ENCODE measurements around the gene RHOT2. TPM values are rescaled to one million over a fixed set of nuclear protein-coding genes. Genes with fewer than 3 reads are reported as not detected.

Gene RHOT2
- total RNA-seq, 1 experiment from 2014 or later, result 210 TPM

DNA sequence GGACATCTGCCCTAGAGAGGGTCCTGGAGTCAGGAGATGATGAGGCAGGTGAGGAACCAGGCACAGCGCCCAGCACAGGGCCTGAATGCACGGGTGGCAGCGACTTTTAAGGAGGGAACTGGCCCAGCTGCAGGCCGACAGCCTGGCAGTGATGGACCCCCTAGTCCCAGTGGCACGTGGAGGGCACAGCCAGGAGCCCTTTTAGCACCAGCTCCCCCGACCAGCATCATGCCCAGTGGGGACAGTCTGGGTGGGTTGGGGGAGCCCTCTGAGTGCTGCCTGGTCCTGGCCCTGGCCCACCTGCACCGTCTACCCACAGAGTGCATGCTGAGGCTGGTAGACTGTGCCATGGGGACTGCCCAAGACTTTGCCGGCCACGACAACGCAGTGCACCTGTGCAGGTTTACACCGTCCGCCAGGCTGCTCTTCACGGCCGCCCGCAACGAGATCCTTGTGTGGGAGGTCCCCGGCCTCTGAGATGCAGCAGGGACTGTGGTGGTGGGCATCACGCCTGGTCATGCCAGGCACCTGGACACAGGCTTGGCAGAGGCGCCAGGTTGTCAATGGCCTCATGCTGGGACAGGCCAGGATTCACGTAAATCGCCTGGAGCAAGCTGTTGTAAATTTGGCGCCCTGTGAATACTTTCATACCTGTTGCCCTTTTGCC, 686 bp upstream of the RHOT2 start:
- H2BK120ac ChIP-seq (ENCODE audit: low read depth, low read length, poor library complexity, severe bottlenecking), result no peak overlapping the region
- no peaks in the 10 kb centered on the region for H3K27me3 Mint-ChIP-seq (ENCODE audit: low read depth)
- H3K4me2 ChIP-seq (ENCODE audit: insufficient read depth, insufficient read length, low read length), result no peak overlapping the region
- H3K27ac Mint-ChIP-seq, result peak overlapping the region in 1 of 3 experiments; percentile 72; a peak in 3 of 7 replicates
- no peak overlapping the region for H3K23ac ChIP-seq (ENCODE audit: insufficient read length, low read depth, low read length)
- no peak overlapping the region for H2AK5ac ChIP-seq (ENCODE audit: insufficient read length, low read length)
- no peaks in the 10 kb centered on the region for H3K23me2 ChIP-seq (ENCODE audit: insufficient read length, low read depth, low read length, poor library complexity, severe bottlenecking)
- WGBS (ENCODE audit: extremely low coverage, insufficient read length, low lambda C conversion rate), result no CpG with 5 or more reads among the region's 22 CpGs
- no peak overlapping the region for H2BK15ac ChIP-seq (ENCODE audit: low read depth, low read length)
- H3K36me3 Mint-ChIP-seq (ENCODE audit: insufficient read depth in 1 of 3, low read depth in 3 of 3), result peaks cover 8 to 28% (median 27%) of the 10 kb centered on the region in 3 experiments; a peak in 6 of 7 replicates
- H4K91ac ChIP-seq (ENCODE audit: insufficient read length, low read depth, low read length), result no peak overlapping the region
- H2BK12ac ChIP-seq (ENCODE audit: insufficient read length, low read depth, low read length), result no peak overlapping the region
- no peak overlapping the region for H3K56ac ChIP-seq (ENCODE audit: insufficient read length, low read depth, low read length)
- H3K4me3 Mint-ChIP-seq, result peak overlapping the region; percentile 77 to 82
- H4K20me1 ChIP-seq (ENCODE audit: control insufficient read depth, insufficient read depth, insufficient read length), result no peaks in the 10 kb centered on the region
- no peak overlapping the region for H2BK20ac ChIP-seq (ENCODE audit: low read depth, low read length, poor library complexity, severe bottlenecking)
- no peaks in the 10 kb centered on the region for H3K4me1 ChIP-seq (ENCODE audit: insufficient read depth, low read length)
- no peak overlapping the region for H4K8ac ChIP-seq (replicated peaks; ENCODE audit: insufficient read length, low read depth, low read length)
- H3K79me1 ChIP-seq (ENCODE audit: insufficient read depth, low read depth, low read length, poor library complexity, severe bottlenecking), result no peaks in the 10 kb centered on the region
- H4K5ac ChIP-seq (ENCODE audit: insufficient read length, low read depth, low read length), result no peak overlapping the region
- H3K14ac ChIP-seq (ENCODE audit: insufficient read depth, low read length), result no peak overlapping the region
- no peak overlapping the region for H3K9ac ChIP-seq (ENCODE audit: extremely low read depth, insufficient read length, low read length)
- no peak overlapping the region for H3K27ac ChIP-seq (ENCODE audit: insufficient read length, low read depth, low read length)
- no peaks in the 10 kb centered on the region; the same call in 1 of the 2 replicates for H3K79me2 ChIP-seq (ENCODE audit: insufficient read depth, low read length)
- no peaks in the 10 kb centered on the region for H3K9me3 Mint-ChIP-seq
- no peak overlapping the region for H3K18ac ChIP-seq (ENCODE audit: insufficient read length, low read depth, low read length)
- H3T11ph ChIP-seq (ENCODE audit: low read length), result no peak overlapping the region
- no peak for DNase-seq
- no peak overlapping the region for H2BK5ac ChIP-seq (ENCODE audit: insufficient read length, low read length)
- no peaks in the 10 kb centered on the region for H3K9me3 ChIP-seq (ENCODE audit: control insufficient read depth, low read depth, low read length)
- H3K4ac ChIP-seq (ENCODE audit: low read depth, low read length), result no peak overlapping the region
- no peaks in the 10 kb centered on the region for H3K27me3 ChIP-seq (ENCODE audit: insufficient read depth, low read length)
- TF ChIP-seq, protein P1, sequence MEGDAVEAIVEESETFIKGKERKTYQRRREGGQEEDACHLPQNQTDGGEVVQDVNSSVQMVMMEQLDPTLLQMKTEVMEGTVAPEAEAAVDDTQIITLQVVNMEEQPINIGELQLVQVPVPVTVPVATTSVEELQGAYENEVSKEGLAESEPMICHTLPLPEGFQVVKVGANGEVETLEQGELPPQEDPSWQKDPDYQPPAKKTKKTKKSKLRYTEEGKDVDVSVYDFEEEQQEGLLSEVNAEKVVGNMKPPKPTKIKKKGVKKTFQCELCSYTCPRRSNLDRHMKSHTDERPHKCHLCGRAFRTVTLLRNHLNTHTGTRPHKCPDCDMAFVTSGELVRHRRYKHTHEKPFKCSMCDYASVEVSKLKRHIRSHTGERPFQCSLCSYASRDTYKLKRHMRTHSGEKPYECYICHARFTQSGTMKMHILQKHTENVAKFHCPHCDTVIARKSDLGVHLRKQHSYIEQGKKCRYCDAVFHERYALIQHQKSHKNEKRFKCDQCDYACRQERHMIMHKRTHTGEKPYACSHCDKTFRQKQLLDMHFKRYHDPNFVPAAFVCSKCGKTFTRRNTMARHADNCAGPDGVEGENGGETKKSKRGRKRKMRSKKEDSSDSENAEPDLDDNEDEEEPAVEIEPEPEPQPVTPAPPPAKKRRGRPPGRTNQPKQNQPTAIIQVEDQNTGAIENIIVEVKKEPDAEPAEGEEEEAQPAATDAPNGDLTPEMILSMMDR (conservative IDR thresholded peaks at IDR 0.05), result no peak
- peaks cover 2% of the 10 kb centered on the region in 2 experiments; a peak in 3 of 4 replicates for H3K4me1 Mint-ChIP-seq
- no peak overlapping the region for H2AFZ ChIP-seq (ENCODE audit: low read length)

All from H9 (cell line).